ENCODE data around the gene RUNX2.

DNA sequence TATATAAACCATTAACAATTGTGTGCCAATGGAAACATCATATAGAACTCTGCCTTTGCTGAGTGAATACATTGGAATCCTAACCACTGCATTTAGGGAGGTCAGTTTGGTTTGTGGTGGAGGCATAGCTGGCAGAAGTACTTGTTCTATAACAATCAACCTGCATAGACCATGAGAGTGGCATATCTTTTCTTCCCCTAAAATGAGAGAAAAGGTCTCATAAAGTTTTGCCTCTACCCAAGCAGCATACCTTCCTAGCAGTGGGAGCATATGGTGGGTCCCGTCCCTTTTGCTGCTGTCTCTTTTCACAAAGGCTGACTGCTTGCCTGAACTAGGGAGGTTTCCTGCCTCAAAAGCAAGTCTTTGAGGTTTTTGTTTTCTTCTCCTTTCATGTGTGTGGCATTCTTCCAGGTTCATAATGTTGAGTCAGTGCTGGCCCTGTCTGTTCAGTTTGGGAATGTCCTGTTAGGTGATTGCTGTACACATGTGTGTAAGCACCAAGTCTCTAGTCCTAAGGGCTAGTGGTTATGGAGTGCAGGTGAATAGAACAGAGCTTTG lies 110.8 kb downstream of the RUNX2 start:
- no peak for TF ChIP-seq EGR1 (IDR thresholded peaks at IDR 0.05)
- TF ChIP-seq CREB1 (IDR thresholded peaks at IDR 0.05; ENCODE audit: low read depth), result no peak
- TF ChIP-seq EP300 (IDR thresholded peaks at IDR 0.05; ENCODE audit: borderline replicate concordance), result no peak
- TF ChIP-seq, protein P1, sequence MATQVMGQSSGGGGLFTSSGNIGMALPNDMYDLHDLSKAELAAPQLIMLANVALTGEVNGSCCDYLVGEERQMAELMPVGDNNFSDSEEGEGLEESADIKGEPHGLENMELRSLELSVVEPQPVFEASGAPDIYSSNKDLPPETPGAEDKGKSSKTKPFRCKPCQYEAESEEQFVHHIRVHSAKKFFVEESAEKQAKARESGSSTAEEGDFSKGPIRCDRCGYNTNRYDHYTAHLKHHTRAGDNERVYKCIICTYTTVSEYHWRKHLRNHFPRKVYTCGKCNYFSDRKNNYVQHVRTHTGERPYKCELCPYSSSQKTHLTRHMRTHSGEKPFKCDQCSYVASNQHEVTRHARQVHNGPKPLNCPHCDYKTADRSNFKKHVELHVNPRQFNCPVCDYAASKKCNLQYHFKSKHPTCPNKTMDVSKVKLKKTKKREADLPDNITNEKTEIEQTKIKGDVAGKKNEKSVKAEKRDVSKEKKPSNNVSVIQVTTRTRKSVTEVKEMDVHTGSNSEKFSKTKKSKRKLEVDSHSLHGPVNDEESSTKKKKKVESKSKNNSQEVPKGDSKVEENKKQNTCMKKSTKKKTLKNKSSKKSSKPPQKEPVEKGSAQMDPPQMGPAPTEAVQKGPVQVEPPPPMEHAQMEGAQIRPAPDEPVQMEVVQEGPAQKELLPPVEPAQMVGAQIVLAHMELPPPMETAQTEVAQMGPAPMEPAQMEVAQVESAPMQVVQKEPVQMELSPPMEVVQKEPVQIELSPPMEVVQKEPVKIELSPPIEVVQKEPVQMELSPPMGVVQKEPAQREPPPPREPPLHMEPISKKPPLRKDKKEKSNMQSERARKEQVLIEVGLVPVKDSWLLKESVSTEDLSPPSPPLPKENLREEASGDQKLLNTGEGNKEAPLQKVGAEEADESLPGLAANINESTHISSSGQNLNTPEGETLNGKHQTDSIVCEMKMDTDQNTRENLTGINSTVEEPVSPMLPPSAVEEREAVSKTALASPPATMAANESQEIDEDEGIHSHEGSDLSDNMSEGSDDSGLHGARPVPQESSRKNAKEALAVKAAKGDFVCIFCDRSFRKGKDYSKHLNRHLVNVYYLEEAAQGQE (IDR thresholded peaks at IDR 0.05; ENCODE audit: low read depth), result no peak
- no peak for TF ChIP-seq MAX (IDR thresholded peaks at IDR 0.05)
- TF ChIP-seq YY1 (IDR thresholded peaks at IDR 0.05; ENCODE audit: low read depth), result no peak
- TF ChIP-seq TCF12 (IDR thresholded peaks at IDR 0.05; ENCODE audit: low read depth), result no peak
- no peak for TF ChIP-seq RAD21 (IDR thresholded peaks at IDR 0.05; ENCODE audit: low read depth)
- no peak for TF ChIP-seq FOXM1 (IDR thresholded peaks at IDR 0.05; ENCODE audit: borderline replicate concordance, low read depth)
